Fibroblast of the aortic adventitia (primary cell): ENCODE measurements around the gene SH3PXD2A. TPM values are rescaled to one million over a fixed set of nuclear protein-coding genes. Genes with fewer than 3 reads are reported as not detected.
"Not testable (repeated sequence)": the region's sequence is repeated elsewhere in the genome, so short reads cannot be mapped to it uniquely, and the experiment has no call there.

ENCODE experiments used
- DNase-seq: peaks from one replicate; pipeline ENCODE4 v3.0.0-alpha.2; 2010; ENCODE audit warnings: low read depth
- H3K4me3 ChIP-seq: 2 replicates; pipeline ENCODE4 v1.5.1; 2011; ENCODE audit warnings: low read depth, mild to moderate bottlenecking, control low read depth, low read length, moderate library complexity
- CTCF ChIP-seq: IDR thresholded peaks from 2 replicates; pipeline ENCODE4 v1.5.1; 2011; ENCODE audit warnings: mild to moderate bottlenecking, low read length, control low read depth, inconsistent platforms; ENCODE audit not compliant: insufficient read depth
- total RNA-seq: library from RNA; depleted of rRNA; stranded (reverse); fragments of >200 nt; gene quantifications from 2 replicates; pipeline ENCODE4 v1.2.3, GENCODE V29; 2012; ENCODE audit warnings: low replicate concordance

The SH3PXD2A gene
- total RNA-seq, 1 donor: 20.4 TPM

GRCh38 chr10:103845972-103846371 is 9.4 kb downstream of the SH3PXD2A start:
- TF ChIP-seq CTCF: no peak
- no peak for DNase-seq
- H3K4me3 ChIP-seq: no peak overlapping the region

- not testable (repeated sequence) for H3K4me3 ChIP-seq, DNase-seq
Observed at GRCh38 chr10:103845346-103845745, 10.0 kb downstream of the SH3PXD2A start.

GRCh38 chr10:103843854-103844570 is 11.4 kb downstream of the SH3PXD2A start:
- DNase-seq: peak; percentile 91
- no peak overlapping the region for H3K4me3 ChIP-seq
- TF ChIP-seq CTCF: no peak

GRCh38 chr10:103843045-103843444 is 12.3 kb downstream of the SH3PXD2A start:
- DNase-seq: no peak
- H3K4me3 ChIP-seq: no peak overlapping the region

GRCh38 chr10:103842605-103843004 is 12.8 kb downstream of the SH3PXD2A start:
- no peak overlapping the region for H3K4me3 ChIP-seq
- DNase-seq: no peak
- no peak for TF ChIP-seq CTCF

More at GRCh38 chr10:103843045-103843444, 12.3 kb downstream of the SH3PXD2A start:
- no peak for TF ChIP-seq CTCF

DNA sequence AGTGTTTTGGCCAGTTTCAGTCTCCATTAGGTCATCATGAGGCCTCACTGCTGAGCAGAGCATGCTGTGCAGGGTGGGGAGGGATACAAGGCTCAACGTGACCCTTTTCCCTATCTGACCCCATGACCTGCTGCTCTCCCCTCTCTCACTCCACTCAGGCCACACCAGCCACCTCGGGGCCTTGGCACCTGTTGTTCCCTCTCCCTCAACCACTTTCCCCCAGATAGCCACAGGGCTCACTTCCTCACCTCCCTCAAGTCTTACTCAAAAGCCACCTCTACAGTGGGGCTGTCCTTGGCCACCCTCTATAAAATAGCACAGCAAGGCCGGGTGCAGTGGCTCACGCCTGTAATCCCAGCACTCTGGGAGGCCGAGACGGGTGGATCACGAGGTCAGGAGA is 13.9 kb downstream of the SH3PXD2A start:
- DNase-seq: no peak
- no peak overlapping the region for H3K4me3 ChIP-seq
- TF ChIP-seq CTCF: no peak

DNA sequence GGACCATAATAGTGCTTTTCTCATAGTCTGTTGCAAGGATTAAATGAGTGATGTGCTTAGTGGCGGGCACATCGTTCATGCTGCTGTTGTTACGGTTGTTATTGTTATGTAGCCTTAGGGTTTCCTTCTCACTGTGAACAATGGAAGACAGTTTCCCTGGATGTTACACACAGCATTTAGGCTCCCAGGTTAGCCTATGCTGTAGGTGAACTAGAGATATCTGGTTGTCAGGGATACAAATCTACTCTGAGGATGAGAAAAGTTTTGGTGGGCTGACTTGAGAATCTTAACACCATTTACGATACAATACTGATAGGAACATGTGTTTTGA is 14.7 kb downstream of the SH3PXD2A start:
- DNase-seq: no peak
- no peak overlapping the region for H3K4me3 ChIP-seq

More for the DNA sequence above, 14.7 kb downstream of the SH3PXD2A start:
- TF ChIP-seq CTCF: no peak
